Liver (tissue), 9 donors: ENCODE measurements around the gene NINJ1. TPM values are rescaled to one million over a fixed set of nuclear protein-coding genes. Genes with fewer than 3 reads are reported as not detected.

Source experiments
- DNase-seq: peaks from one replicate; pipeline ENCODE4 v3.0.0-alpha.2; 2017; ENCODE audit warnings: low spot score
- H3K27ac ChIP-seq, 2 donors: one replicate each; pipeline ENCODE4 v1.7.0; 2013; ENCODE audit warnings: inconsistent platforms in 2 of 2, low read length in 2 of 2, control low read depth in 1 of 2, low read depth in 1 of 2, mild to moderate bottlenecking in 1 of 2
- H3K27me3 ChIP-seq, 4 donors: one replicate each; pipeline versions ENCODE4 v1.6.1 to v1.7.0; 2013; ENCODE audit warnings: low read length in 3 of 4, inconsistent platforms in 1 of 4, mild to moderate bottlenecking in 1 of 4, moderate library complexity in 1 of 4; ENCODE audit not compliant: control insufficient read depth in 4 of 4, insufficient read depth in 4 of 4
- H3K36me3 ChIP-seq, 4 donors: one replicate each; pipeline versions ENCODE4 v1.6.1 to v1.7.0; 2013; ENCODE audit warnings: low read length in 3 of 4, mild to moderate bottlenecking in 3 of 4, low read depth in 1 of 4, moderate library complexity in 1 of 4; ENCODE audit not compliant: control insufficient read depth in 4 of 4, insufficient read depth in 3 of 4
- H3K4me1 ChIP-seq, 4 donors: one replicate each; pipeline versions ENCODE4 v1.6.1 to v1.7.0; 2013; ENCODE audit warnings: low read length in 3 of 4, mild to moderate bottlenecking in 3 of 4, moderate library complexity in 1 of 4; ENCODE audit not compliant: control insufficient read depth in 4 of 4, insufficient read depth in 4 of 4
- H3K4me3 ChIP-seq, 3 donors: one replicate each; pipeline versions ENCODE4 v1.6.1 to v1.7.0; 2013; ENCODE audit warnings: low read length in 3 of 3, control low read depth in 1 of 3, low read depth in 1 of 3, mild to moderate bottlenecking in 1 of 3
- H3K9ac ChIP-seq, 2 donors: one replicate each; pipeline ENCODE4 v1.7.0; 2013; ENCODE audit warnings: low read length in 2 of 2, mild to moderate bottlenecking in 2 of 2, moderate library complexity in 2 of 2, control low read depth in 1 of 2, low read depth in 1 of 2
- H3K9me3 ChIP-seq, 4 donors: one replicate each; pipeline versions ENCODE4 v1.6.1 to v1.7.0; 2013; ENCODE audit warnings: low read length in 3 of 4; ENCODE audit not compliant: control insufficient read depth in 4 of 4
- ATF3 ChIP-seq: IDR thresholded peaks from 2 replicates; pipeline ENCODE4 v1.6.1; 2016; ENCODE audit warnings: antibody characterized with exemption
- CTCF ChIP-seq: fragments of 150-350 bp; IDR thresholded peaks from 2 replicates; pipeline ENCODE4 v1.5.1; 2017; ENCODE audit warnings: improper control_type of control experiment, low read depth, low read length; ENCODE audit not compliant: missing input control
- EGR1 ChIP-seq, 2 donors: IDR thresholded peaks; 2 replicates each; pipeline ENCODE4 v1.6.1; 2016 to 2018; ENCODE audit warnings: antibody characterized with exemption in 2 of 2, low read depth in 2 of 2
- FOXA1 ChIP-seq: IDR thresholded peaks from 2 replicates; pipeline ENCODE4 v1.6.1; 2016; ENCODE audit warnings: antibody characterized with exemption
- FOXA2 ChIP-seq: IDR thresholded peaks from 2 replicates; pipeline ENCODE4 v1.6.1; 2016; ENCODE audit warnings: antibody characterized with exemption
- GABPA ChIP-seq, 2 donors: IDR thresholded peaks in 1 of 2; conservative IDR thresholded peaks in 1 of 2; 2 replicates each; pipeline ENCODE4 v1.6.1; 2016; ENCODE audit warnings: antibody characterized with exemption in 2 of 2, mild to moderate bottlenecking in 1 of 2, moderate library complexity in 1 of 2
- HNF4A ChIP-seq, 2 donors: conservative IDR thresholded peaks; 2 replicates each; pipeline ENCODE4 v1.6.1; 2016; ENCODE audit warnings: antibody characterized with exemption in 2 of 2, mild to moderate bottlenecking in 2 of 2
- HNF4G ChIP-seq: IDR thresholded peaks from 2 replicates; pipeline ENCODE4 v1.6.1; 2016; ENCODE audit warnings: antibody characterized with exemption
- JUND ChIP-seq, 2 donors: IDR thresholded peaks; 2 replicates each; pipeline ENCODE4 v1.6.1; 2016; ENCODE audit warnings: antibody characterized with exemption in 2 of 2
- MAX ChIP-seq: IDR thresholded peaks from 2 replicates; pipeline ENCODE4 v1.6.1; 2016; ENCODE audit warnings: antibody characterized with exemption
- NR2F2 ChIP-seq: IDR thresholded peaks from 2 replicates; pipeline ENCODE4 v1.6.1; 2016; ENCODE audit warnings: antibody characterized with exemption
- RAD21 ChIP-seq, 2 donors: IDR thresholded peaks; 2 replicates each; pipeline ENCODE4 v1.6.1; 2016; ENCODE audit warnings: antibody characterized with exemption in 2 of 2, mild to moderate bottlenecking in 2 of 2
- REST ChIP-seq: IDR thresholded peaks from 2 replicates; pipeline ENCODE4 v1.6.1; 2016; ENCODE audit warnings: antibody characterized with exemption, mild to moderate bottlenecking
- RXRA ChIP-seq, 2 donors: IDR thresholded peaks; 2 replicates each; pipeline ENCODE4 v1.6.1; 2017 to 2018; ENCODE audit warnings: antibody characterized with exemption in 2 of 2, mild to moderate bottlenecking in 1 of 2
- TAF1 ChIP-seq: conservative IDR thresholded peaks from 2 replicates; pipeline ENCODE4 v1.6.1; 2016; ENCODE audit warnings: antibody characterized with exemption, mild to moderate bottlenecking
- YY1 ChIP-seq: IDR thresholded peaks from 2 replicates; pipeline ENCODE4 v1.6.1; 2016; ENCODE audit warnings: antibody characterized with exemption, mild to moderate bottlenecking
- ZBTB33 ChIP-seq: IDR thresholded peaks from 2 replicates; pipeline ENCODE4 v1.6.1; 2016; ENCODE audit warnings: antibody characterized with exemption
- WGBS: extraction: QIAGEN DNeasy Blood & Tissue Kit; methylation state at CpG from one replicate; pipeline ENCODE4 v1.1.7; 2013; 5-methylcytosine and 5-hydroxymethylcytosine counted together
- polyA plus RNA-seq, 2 donors: library from polyadenylated mRNA; stranded (reverse) in 1 of 2; unstranded in 1 of 2; fragments of 200-250 nt in 1 of 2; fragments of >200 nt in 1 of 2; fragmentation: Nextera tagmentation in 1 of 2; extraction: Ambion mirVana in 1 of 2; gene quantifications; one replicate each; pipeline versions ENCODE4 v1.2.1 to v1.2.3, GENCODE V29; 2013 to 2015
- total RNA-seq, 2 donors: library from RNA; depleted of rRNA; stranded (reverse); fragments of >200 nt; gene quantifications; one replicate each; pipeline ENCODE4 v1.2.3, GENCODE V29; 2014
- donor health status: healthy.
- donor health status: healthy.
- donor health status: healthy.
- donor health status: healthy.
- donor health status: healthy.

The NINJ1 gene
- total and polyA plus RNA-seq, 4 donors, result 31.2 to 72.1 (median 55.2) TPM

GRCh38 chr9:93123561-93124283 is 10.3 kb downstream of the NINJ1 start:
- DNase-seq, result peak; percentile 29
- Histone ChIP-seq H3K4me3 (no peak overlapping the region), H3K27me3 (no peaks in the 10 kb centered on the region), H3K27ac (no peak overlapping the region), H3K4me1 (peaks cover 0 to 27% (median 17%) of the 10 kb centered on the region in 4 donors), H3K9ac (no peak overlapping the region), H3K36me3 (peaks cover 4 to 22% (median 13%) of the 10 kb centered on the region in 4 donors), H3K9me3 (no peaks in the 10 kb centered on the region)
- TF ChIP-seq ATF3, result no peak
- no peak for TF ChIP-seq CTCF
- TF ChIP-seq HNF4A (conservative IDR thresholded peaks at IDR 0.05), result no peak
- TF ChIP-seq GABPA (IDR thresholded peaks at IDR 0.05 in 1 of 2, conservative IDR thresholded peaks at IDR 0.05 in 1 of 2), result no peak
- TF ChIP-seq TAF1, result no peak
- TF ChIP-seq EGR1 (IDR thresholded peaks at IDR 0.05; ENCODE audit: low read depth in 2 of 2), result no peak
- TF ChIP-seq JUND (IDR thresholded peaks at IDR 0.05), result no peak
- TF ChIP-seq MAX, result no peak
- TF ChIP-seq HNF4G, result no peak
- WGBS, result 85% methylated on average over 14 of the region's 14 CpGs

GRCh38 chr9:93122721-93123221 is 11.3 kb downstream of the NINJ1 start:
- H3K4me3 ChIP-seq, result no peak overlapping the region
- peaks cover 0 to 21% (median 13%) of the 10 kb centered on the region in 4 donors for H3K4me1 ChIP-seq
- no peaks in the 10 kb centered on the region for H3K9me3 ChIP-seq
- H3K27ac ChIP-seq, result no peak overlapping the region
- no peak for TF ChIP-seq EGR1 (IDR thresholded peaks at IDR 0.05; ENCODE audit: low read depth in 2 of 2)
- TF ChIP-seq YY1, result no peak
- no peak for TF ChIP-seq FOXA2
- TF ChIP-seq GABPA (IDR thresholded peaks at IDR 0.05 in 1 of 2, conservative IDR thresholded peaks at IDR 0.05 in 1 of 2), result no peak
- no peak for TF ChIP-seq NR2F2
- no peak for TF ChIP-seq HNF4A (conservative IDR thresholded peaks at IDR 0.05)
- H3K36me3 ChIP-seq, result peaks cover 4 to 22% (median 13%) of the 10 kb centered on the region in 4 donors
- peak; percentile 26 for DNase-seq
- 94% methylated on average over 14 of the region's 14 CpGs for WGBS
- H3K27me3 ChIP-seq, result no peaks in the 10 kb centered on the region
- no peak overlapping the region for H3K9ac ChIP-seq

GRCh38 chr9:93121316-93122241 is 12.5 kb downstream of the NINJ1 start:
- Histone ChIP-seq H3K27ac (peak overlapping the region in 1 of 2 donors; percentile 84), H3K4me1 (peaks cover 0 to 19% (median 12%) of the 10 kb centered on the region in 4 donors)
- no peak for TF ChIP-seq FOXA1
- TF ChIP-seq NR2F2, result no peak
- TF ChIP-seq ATF3, result no peak
- no peak for TF ChIP-seq RAD21 (IDR thresholded peaks at IDR 0.05)
- TF ChIP-seq ZBTB33, result no peak
- TF ChIP-seq RXRA (IDR thresholded peaks at IDR 0.05), result no peak
- no peak for TF ChIP-seq REST

More at GRCh38 chr9:93121316-93122241, 12.5 kb downstream of the NINJ1 start:
- no peak overlapping the region for H3K4me3 ChIP-seq
- peak; percentile 32 for DNase-seq
- no peaks in the 10 kb centered on the region for H3K9me3 ChIP-seq
- no peaks in the 10 kb centered on the region for H3K27me3 ChIP-seq
- 91% methylated on average over 20 of the region's 20 CpGs for WGBS
- no peak overlapping the region for H3K9ac ChIP-seq
- H3K36me3 ChIP-seq, result peaks cover 4 to 22% (median 13%) of the 10 kb centered on the region in 4 donors
